Right kidney (tissue), 9 donors: ENCODE measurements around the gene ZC3H12D.
"Not testable (repeated sequence)": the region's sequence is repeated elsewhere in the genome, so short reads cannot be mapped to it uniquely, and the experiment has no call there.

Experiments used
- DNase-seq: peaks from one replicate; pipeline ENCODE4 v3.0.0-alpha.2; 2016
- long read RNA-seq, 8 donors: transcript quantifications; one replicate each; lab custom pipeline, GENCODE V29; 2026

Gene ZC3H12D
- long read RNA-seq, donor 1 = 0 reads
- long read RNA-seq, donor 2 = 0 reads
- long read RNA-seq, donor 3 = 0 reads
- long read RNA-seq, donor 4 = 0 reads
- long read RNA-seq, donor 5 = 0 reads
- long read RNA-seq, donor 6 = 0 reads
- long read RNA-seq, donor 7 = 0 reads
- long read RNA-seq, donor 8 = 0 reads

GRCh38 chr6:149484733-149485700 lies at the start of gene ZC3H12D:
Gene ZC3H12D (minus strand): TSS chr6:149485014. CDS start chr6:149474543, 10,471 bp downstream.
- DNase-seq = no peak

- no peak for DNase-seq
Observed at GRCh38 chr6:149529650-149530049, 44.8 kb upstream of the ZC3H12D start.

GRCh38 chr6:149515494-149515893 lies 30.7 kb upstream of the ZC3H12D start:
- DNase-seq = no peak

- DNase-seq = no peak
Observed at GRCh38 chr6:149513915-149514314, 29.1 kb upstream of the ZC3H12D start.

GRCh38 chr6:149510793-149511512 lies 26.1 kb upstream of the ZC3H12D start:
- no peak for DNase-seq

GRCh38 chr6:149508485-149508884 lies 23.7 kb upstream of the ZC3H12D start:
- DNase-seq = no peak

- DNase-seq = no peak
Observed at GRCh38 chr6:149503872-149504271, 19.1 kb upstream of the ZC3H12D start.

GRCh38 chr6:149503276-149503675 lies 18.5 kb upstream of the ZC3H12D start:
- no peak for DNase-seq

GRCh38 chr6:149501768-149502167 lies 17.0 kb upstream of the ZC3H12D start:
- no peak for DNase-seq

GRCh38 chr6:149501201-149501600 lies 16.4 kb upstream of the ZC3H12D start:
- DNase-seq = no peak

GRCh38 chr6:149500096-149500495 lies 15.3 kb upstream of the ZC3H12D start:
- no peak for DNase-seq

GRCh38 chr6:149499066-149499465 lies 14.3 kb upstream of the ZC3H12D start:
- no peak for DNase-seq

GRCh38 chr6:149497365-149497764 lies 12.6 kb upstream of the ZC3H12D start:
- DNase-seq = no peak

- DNase-seq = not testable (repeated sequence)
Observed at GRCh38 chr6:149496597-149496996, 11.8 kb upstream of the ZC3H12D start.

- not testable (repeated sequence) for DNase-seq
Observed at GRCh38 chr6:149495349-149496016, 10.7 kb upstream of the ZC3H12D start.

GRCh38 chr6:149494810-149495209 lies 10.0 kb upstream of the ZC3H12D start:
- DNase-seq = not testable (repeated sequence)

GRCh38 chr6:149493761-149494320 lies 9.0 kb upstream of the ZC3H12D start:
- DNase-seq = no peak

- DNase-seq = no peak
Observed at GRCh38 chr6:149492798-149493343, 8.1 kb upstream of the ZC3H12D start.

GRCh38 chr6:149489967-149490366 lies 5.2 kb upstream of the ZC3H12D start:
- DNase-seq = no peak

GRCh38 chr6:149488815-149489214 lies 4.0 kb upstream of the ZC3H12D start:
- DNase-seq = no peak

- no peak for DNase-seq
Observed at GRCh38 chr6:149487316-149487715, 2.5 kb upstream of the ZC3H12D start.
